ENCODE measurements around the gene CEP83.

- TF ChIP-seq, protein P1, sequence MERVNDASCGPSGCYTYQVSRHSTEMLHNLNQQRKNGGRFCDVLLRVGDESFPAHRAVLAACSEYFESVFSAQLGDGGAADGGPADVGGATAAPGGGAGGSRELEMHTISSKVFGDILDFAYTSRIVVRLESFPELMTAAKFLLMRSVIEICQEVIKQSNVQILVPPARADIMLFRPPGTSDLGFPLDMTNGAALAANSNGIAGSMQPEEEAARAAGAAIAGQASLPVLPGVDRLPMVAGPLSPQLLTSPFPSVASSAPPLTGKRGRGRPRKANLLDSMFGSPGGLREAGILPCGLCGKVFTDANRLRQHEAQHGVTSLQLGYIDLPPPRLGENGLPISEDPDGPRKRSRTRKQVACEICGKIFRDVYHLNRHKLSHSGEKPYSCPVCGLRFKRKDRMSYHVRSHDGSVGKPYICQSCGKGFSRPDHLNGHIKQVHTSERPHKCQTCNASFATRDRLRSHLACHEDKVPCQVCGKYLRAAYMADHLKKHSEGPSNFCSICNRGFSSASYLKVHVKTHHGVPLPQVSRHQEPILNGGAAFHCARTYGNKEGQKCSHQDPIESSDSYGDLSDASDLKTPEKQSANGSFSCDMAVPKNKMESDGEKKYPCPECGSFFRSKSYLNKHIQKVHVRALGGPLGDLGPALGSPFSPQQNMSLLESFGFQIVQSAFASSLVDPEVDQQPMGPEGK (CRISPR knock-in tag; IDR thresholded peaks at IDR 0.05; ENCODE audit: borderline replicate concordance) = no peak
- no peak for TF ChIP-seq CSRNP3 (CRISPR knock-in tag; IDR thresholded peaks at IDR 0.05)
- no peak for TF ChIP-seq SNAI2 (CRISPR knock-in tag; IDR thresholded peaks at IDR 0.05)
- TF ChIP-seq TOX (CRISPR knock-in tag; IDR thresholded peaks at IDR 0.05; ENCODE audit: borderline replicate concordance) = no peak
- TF ChIP-seq ESRRG (CRISPR knock-in tag; IDR thresholded peaks at IDR 0.05) = no peak
- no peak for TF ChIP-seq RARB (CRISPR knock-in tag; IDR thresholded peaks at IDR 0.05)
- no peak for TF ChIP-seq ZNF8 (CRISPR knock-in tag; IDR thresholded peaks at IDR 0.05)
- TF ChIP-seq CREB5 (CRISPR knock-in tag; IDR thresholded peaks at IDR 0.05; ENCODE audit: low read depth) = no peak
- TF ChIP-seq GLIS3 (CRISPR knock-in tag; IDR thresholded peaks at IDR 0.05) = no peak
- no peak for TF ChIP-seq OSR1 (CRISPR knock-in tag; IDR thresholded peaks at IDR 0.05)
- no peak for TF ChIP-seq TSHZ2 (CRISPR knock-in tag; IDR thresholded peaks at IDR 0.05)
These were observed 190.2 kb downstream of the CEP83 start for GRCh38 chr12:94269316-94269999.
